Keratinocyte (primary cell): ENCODE measurements around the gene HIKESHI. TPM values are rescaled to one million over a fixed set of nuclear protein-coding genes. Genes with fewer than 3 reads are reported as not detected.

Experiments used
- DNase-seq: peaks from one replicate; pipeline ENCODE4 v3.0.0-alpha.2; 2011; ENCODE audit warnings: low read depth, missing footprints, low spot score
- FAIRE-seq: peaks from 2 replicates; lab custom pipeline; 2011; peaks lifted over from hg19 to GRCh38; lab: Jason Lieb, UNC
- H2AFZ ChIP-seq: 2 replicates; pipeline ENCODE4 v1.6.0; 2012; ENCODE audit warnings: low read length, control low read depth, inconsistent platforms; ENCODE audit not compliant: control insufficient read depth
- H3K27ac ChIP-seq: 2 replicates; pipeline ENCODE4 v1.5.1; 2011; ENCODE audit warnings: low read length; ENCODE audit not compliant: control insufficient read depth, insufficient read depth
- H3K27me3 ChIP-seq: 3 replicates; pipeline ENCODE4 v1.6.0; 2011; ENCODE audit warnings: low read length; ENCODE audit not compliant: control insufficient read depth, insufficient read depth; ENCODE audit errors: extremely low read depth
- H3K36me3 ChIP-seq, 2 experiments: 2 replicates in 1 of 2; 3 replicates in 1 of 2; pipeline ENCODE4 v1.5.1; 2011; ENCODE audit warnings: low read length in 2 of 2, mild to moderate bottlenecking in 1 of 2; ENCODE audit not compliant: control insufficient read depth in 2 of 2, insufficient read depth in 2 of 2; ENCODE audit errors: extremely low read depth in 1 of 2
- H3K4me1 ChIP-seq: 3 replicates; pipeline ENCODE4 v1.5.1; 2011; ENCODE audit warnings: low read length; ENCODE audit not compliant: control insufficient read depth, insufficient read depth; ENCODE audit errors: extremely low read depth
- H3K4me2 ChIP-seq: 3 replicates; pipeline ENCODE4 v1.6.0; 2011; ENCODE audit warnings: low read depth, low read length; ENCODE audit not compliant: control insufficient read depth, insufficient read depth; ENCODE audit errors: extremely low read depth
- H3K4me3 ChIP-seq, 3 experiments: fragments of 200-600 bp in 1 of 3; sonication (generic) in 1 of 3; 2 replicates in 2 of 3; 3 replicates in 1 of 3; pipeline ENCODE4 v1.5.1; 2011 to 2016; ENCODE audit warnings: low read length in 3 of 3, mild to moderate bottlenecking in 3 of 3, control low read depth in 2 of 3, inconsistent platforms in 1 of 3, low read depth in 1 of 3, mixed read lengths in 1 of 3, mixed run types in 1 of 3, moderate library complexity in 1 of 3; ENCODE audit not compliant: control insufficient read depth in 2 of 3, insufficient read depth in 2 of 3; ENCODE audit errors: extremely low read depth in 1 of 3
- H3K79me2 ChIP-seq: 2 replicates; pipeline ENCODE4 v1.6.0; 2012; ENCODE audit warnings: low read length; ENCODE audit not compliant: control insufficient read depth, insufficient read depth
- H3K9ac ChIP-seq: 3 replicates; pipeline ENCODE4 v1.6.0; 2011; ENCODE audit warnings: low read length; ENCODE audit not compliant: control insufficient read depth, insufficient read depth; ENCODE audit errors: extremely low read depth
- H3K9me1 ChIP-seq: 3 replicates; pipeline ENCODE4 v1.6.0; 2011; ENCODE audit warnings: low read length; ENCODE audit not compliant: control insufficient read depth, insufficient read depth; ENCODE audit errors: extremely low read depth
- H3K9me3 ChIP-seq: 2 replicates; pipeline ENCODE4 v1.5.1; 2012; ENCODE audit warnings: low read depth, low read length; ENCODE audit not compliant: control insufficient read depth
- H4K20me1 ChIP-seq: 3 replicates; pipeline ENCODE4 v1.6.0; 2011; ENCODE audit warnings: low read length; ENCODE audit not compliant: control insufficient read depth, insufficient read depth; ENCODE audit errors: extremely low read depth
- CTCF ChIP-seq, 3 experiments: IDR thresholded peaks in 1 of 3; conservative IDR thresholded peaks in 1 of 3; optimal IDR thresholded peaks in 1 of 3; 2 replicates in 2 of 3; 3 replicates in 1 of 3; pipeline versions ENCODE3 to v1.5.1; 2011; ENCODE audit warnings: low read length in 3 of 3, mild to moderate bottlenecking in 3 of 3, moderate library complexity in 2 of 3, control low read depth in 1 of 3, inconsistent platforms in 1 of 3; ENCODE audit not compliant: insufficient read depth in 2 of 3; ENCODE audit errors: extremely low read depth in 1 of 3
- EZH2 ChIP-seq: IDR thresholded peaks from one replicate; pipeline ENCODE4 v1.6.1; 2012; ENCODE audit warnings: inconsistent platforms, mild to moderate bottlenecking, low read length, moderate library complexity
- dilution Hi-C: fragments of 300-500 bp; cut with MboI; formaldehyde crosslinking; loops from one replicate; pipeline ENCODE4 v1.7.0; 2020; ENCODE audit warnings: low sequenced_read_pairs; ENCODE audit not compliant: extremely low pct_ligation_motif_present
- polyA plus RNA-seq, 5 experiments: library from polyadenylated mRNA; depleted of rRNA in 3 of 5; stranded (reverse) in 3 of 5; stranded (forward) in 1 of 5; unstranded in 1 of 5; fragments of >200 nt; gene quantifications; 1 replicate in 1 of 5; 2 replicates in 3 of 5; 3 replicates in 1 of 5; pipeline versions ENCODE4 v1.2.1 to v1.2.3, GENCODE V29; 2011 to 2012; ENCODE audit warnings: missing spikeins in 2 of 5, low read depth in 1 of 5, low replicate concordance in 1 of 5

The HIKESHI gene
- polyA plus RNA-seq, 1 donor (not counting 4 experiments of a cell fraction or from before 2014, with no cell fraction given), result 89.4 TPM

GRCh38 chr11:86274503-86274902 is 27.5 kb upstream of the HIKESHI start:
- dilution Hi-C loops, result no loop called here
- H3K79me2 ChIP-seq, result peaks cover 24% of the 10 kb centered on the region
- H3K9me1 ChIP-seq, result no peaks in the 10 kb centered on the region
- no peak overlapping the region for H3K27ac ChIP-seq
- H2AFZ ChIP-seq, result no peak overlapping the region
- no peak overlapping the region for H3K9ac ChIP-seq
- no peak overlapping the region for H3K4me3 ChIP-seq
- H3K4me2 ChIP-seq, result no peak overlapping the region
- H3K4me1 ChIP-seq, result peaks cover 4% of the 10 kb centered on the region
- FAIRE-seq (no peak), DNase-seq (no peak)
- TF ChIP-seq EZH2, result no peak
- TF ChIP-seq CTCF (optimal IDR thresholded peaks at IDR 0.05 in 1 of 3, IDR thresholded peaks at IDR 0.05 in 1 of 3, conservative IDR thresholded peaks at IDR 0.05 in 1 of 3; ENCODE audit: extremely low read depth in 1 of 3, insufficient read depth in 2 of 3, low read length in 3 of 3), result peak in 2 of 3 experiments; percentile 19 to 27
- no peaks in the 10 kb centered on the region for H3K27me3 ChIP-seq
- H3K9me3 ChIP-seq, result no peaks in the 10 kb centered on the region
- H4K20me1 ChIP-seq, result no peaks in the 10 kb centered on the region
- peaks cover 4 to 12% of the 10 kb centered on the region in 2 experiments for H3K36me3 ChIP-seq

- DNase-seq, result no peak
- Histone ChIP-seq H3K79me2 (peaks cover 19% of the 10 kb centered on the region), H2AFZ (no peak overlapping the region), H3K9me1 (no peaks in the 10 kb centered on the region), H3K4me2 (no peak overlapping the region), H4K20me1 (no peaks in the 10 kb centered on the region), H3K4me1 (peaks cover 4% of the 10 kb centered on the region), H3K36me3 (peaks cover 2 to 12% of the 10 kb centered on the region in 2 experiments), H3K9me3 (no peaks in the 10 kb centered on the region), H3K27ac (no peak overlapping the region), H3K9ac (no peak overlapping the region), H3K4me3 (no peak overlapping the region), H3K27me3 (no peaks in the 10 kb centered on the region)
- FAIRE-seq, result no peak
- TF ChIP-seq CTCF (optimal IDR thresholded peaks at IDR 0.05 in 1 of 3, IDR thresholded peaks at IDR 0.05 in 1 of 3, conservative IDR thresholded peaks at IDR 0.05 in 1 of 3; ENCODE audit: extremely low read depth in 1 of 3, insufficient read depth in 2 of 3, low read length in 3 of 3) (no peak), EZH2 (no peak)
- dilution Hi-C loops, result no loop called here
Measured at GRCh38 chr11:86274999-86275398, 27.0 kb upstream of the HIKESHI start.
